ENCODE measurements around the gene CLCN7. TPM values are rescaled to one million over a fixed set of nuclear protein-coding genes. Genes with fewer than 3 reads are reported as not detected.

CLCN7 gene
- total and polyA plus RNA-seq, 2 donors (not counting 3 experiments of a cell fraction or from before 2014, with no cell fraction given), result 59.8 to 94.9 TPM

DNA sequence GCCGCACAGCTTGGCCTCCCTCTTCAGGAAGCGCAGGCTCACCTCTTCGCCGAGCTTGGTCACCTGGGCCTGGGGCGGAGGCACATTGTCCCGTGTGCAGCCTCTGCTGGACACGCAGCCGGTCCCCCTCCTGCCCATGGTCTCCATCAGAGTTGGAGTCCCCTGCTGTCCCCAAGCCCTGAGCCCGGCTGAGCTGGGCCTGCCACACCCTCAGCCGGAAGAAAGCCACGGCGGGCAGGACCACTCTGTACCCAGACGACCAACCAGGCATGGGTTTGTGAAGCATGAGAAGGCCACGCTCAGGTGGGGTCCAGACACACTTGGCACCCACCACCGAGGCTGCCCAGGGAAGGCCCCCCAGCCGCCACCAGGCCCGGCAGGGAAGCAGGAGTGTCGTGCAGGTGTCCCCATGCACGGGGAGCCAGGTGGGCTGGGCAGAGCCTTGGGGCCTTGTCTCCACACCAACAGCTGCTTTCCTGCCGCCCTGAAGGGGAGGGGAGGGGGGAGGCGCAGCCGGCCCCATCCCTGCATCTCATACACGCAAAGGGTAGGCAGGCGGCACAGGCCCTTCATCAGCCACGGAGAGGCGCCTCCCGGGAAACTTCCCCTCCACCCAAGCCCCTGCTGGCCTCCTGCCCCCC, 35.6 kb downstream of the CLCN7 start:
- no peak overlapping the region for H3K9ac ChIP-seq (replicated peaks; ENCODE audit: extremely low read depth, insufficient read depth, low read length)
- intact Hi-C loops (cut with micrococcal nuclease) (no loop called here), dilution Hi-C loops (cut with MboI; ENCODE audit: extremely low pct_ligation_motif_present, low sequenced_read_pairs) (no loop called here)
- FAIRE-seq (no peak), DNase-seq (ENCODE audit: low read depth, low spot score) (no peak)
- H3K9me3 ChIP-seq (replicated peaks; ENCODE audit: control insufficient read depth, insufficient read depth, low read length), result no peaks in the 10 kb centered on the region
- H2AFZ ChIP-seq (ENCODE audit: low read depth, low read length), result no peak overlapping the region
- ChIA-PET POLR2A (interaction anchor here (0.7 kb wide), 1 partner anchor 17 kb away, joined by 8 read pairs; no protein-coding TSS in a partner anchor), CTCF (interaction anchor here (1.1 kb wide), 1 partner anchor 12 kb away, joined by 3 read pairs; no protein-coding TSS in a partner anchor)
- no peaks in the 10 kb centered on the region for H3K9me1 ChIP-seq (replicated peaks; ENCODE audit: control insufficient read depth, extremely low read depth, insufficient read depth, low read length)
- no peaks in the 10 kb centered on the region for H3K79me2 ChIP-seq (ENCODE audit: control insufficient read depth, insufficient read depth, low read length)
- H4K20me1 ChIP-seq (replicated peaks; ENCODE audit: control insufficient read depth, extremely low read depth, insufficient read depth, low read length), result no peaks in the 10 kb centered on the region
- no peak overlapping the region for H3K27ac ChIP-seq (ENCODE audit: insufficient read depth, low read depth, low read length)
- no peak overlapping the region for H3K4me3 ChIP-seq (replicated peaks in 1 of 3; ENCODE audit: insufficient read depth in 1 of 3, low read depth in 1 of 3, low read length in 3 of 3)
- no peak for TF ChIP-seq MYC (IDR thresholded peaks at IDR 0.05; ENCODE audit: low read depth, low read length)
- TF ChIP-seq POLR2A (IDR thresholded peaks at IDR 0.05; ENCODE audit: low read depth, low read length), result no peak
- no peak for TF ChIP-seq GATA2 (IDR thresholded peaks at IDR 0.05; ENCODE audit: insufficient read depth, insufficient read length, low read depth, low read length)
- TF ChIP-seq, protein P1, sequence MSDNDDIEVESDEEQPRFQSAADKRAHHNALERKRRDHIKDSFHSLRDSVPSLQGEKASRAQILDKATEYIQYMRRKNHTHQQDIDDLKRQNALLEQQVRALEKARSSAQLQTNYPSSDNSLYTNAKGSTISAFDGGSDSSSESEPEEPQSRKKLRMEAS (IDR thresholded peaks at IDR 0.05; ENCODE audit: insufficient read depth, insufficient read length), result no peak
- TF ChIP-seq FOS (IDR thresholded peaks at IDR 0.05; ENCODE audit: borderline replicate concordance, insufficient read depth, low read length), result no peak
- no peak for TF ChIP-seq POLR2AphosphoS5 (IDR thresholded peaks at IDR 0.05; ENCODE audit: insufficient read depth, low read depth, low read length)
- TF ChIP-seq, protein P2, sequence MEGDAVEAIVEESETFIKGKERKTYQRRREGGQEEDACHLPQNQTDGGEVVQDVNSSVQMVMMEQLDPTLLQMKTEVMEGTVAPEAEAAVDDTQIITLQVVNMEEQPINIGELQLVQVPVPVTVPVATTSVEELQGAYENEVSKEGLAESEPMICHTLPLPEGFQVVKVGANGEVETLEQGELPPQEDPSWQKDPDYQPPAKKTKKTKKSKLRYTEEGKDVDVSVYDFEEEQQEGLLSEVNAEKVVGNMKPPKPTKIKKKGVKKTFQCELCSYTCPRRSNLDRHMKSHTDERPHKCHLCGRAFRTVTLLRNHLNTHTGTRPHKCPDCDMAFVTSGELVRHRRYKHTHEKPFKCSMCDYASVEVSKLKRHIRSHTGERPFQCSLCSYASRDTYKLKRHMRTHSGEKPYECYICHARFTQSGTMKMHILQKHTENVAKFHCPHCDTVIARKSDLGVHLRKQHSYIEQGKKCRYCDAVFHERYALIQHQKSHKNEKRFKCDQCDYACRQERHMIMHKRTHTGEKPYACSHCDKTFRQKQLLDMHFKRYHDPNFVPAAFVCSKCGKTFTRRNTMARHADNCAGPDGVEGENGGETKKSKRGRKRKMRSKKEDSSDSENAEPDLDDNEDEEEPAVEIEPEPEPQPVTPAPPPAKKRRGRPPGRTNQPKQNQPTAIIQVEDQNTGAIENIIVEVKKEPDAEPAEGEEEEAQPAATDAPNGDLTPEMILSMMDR (IDR thresholded peaks at IDR 0.05; ENCODE audit: extremely low read depth in 1 of 2, insufficient read depth in 1 of 2, low read depth in 1 of 2, low read length in 2 of 2), result no peak
- TF ChIP-seq JUN (IDR thresholded peaks at IDR 0.05; ENCODE audit: borderline replicate concordance, insufficient read depth, insufficient read length, low read depth), result no peak
- TF ChIP-seq EZH2 (IDR thresholded peaks at IDR 0.05; ENCODE audit: borderline replicate concordance, low read depth, low read length, severe bottlenecking), result no peak
- H3K27me3 ChIP-seq (ENCODE audit: control insufficient read depth in 2 of 2, insufficient read depth in 2 of 2, low read length in 2 of 2), result no peaks in the 10 kb centered on the region
- H3K4me1 ChIP-seq (ENCODE audit: control insufficient read depth, extremely low read depth, insufficient read depth, low read length), result no peaks in the 10 kb centered on the region
- no peak overlapping the region for H3K4me2 ChIP-seq (ENCODE audit: insufficient read depth, low read length)
- H3K36me3 ChIP-seq (ENCODE audit: control insufficient read depth in 2 of 2, extremely low read depth in 1 of 2, insufficient read depth in 2 of 2, low read length in 2 of 2), result no peaks in the 10 kb centered on the region
- no TSS peak for BruUV-seq (replicated peaks)
